ENCODE measurements around the gene RAB30. TPM values are rescaled to one million over a fixed set of nuclear protein-coding genes. Genes with fewer than 3 reads are reported as not detected.

The RAB30 gene
- polyA plus RNA-seq, 1 experiment, result 14.0 TPM

GRCh38 chr11:82939456-82939855 is 132.2 kb downstream of the RAB30 start:
- Histone ChIP-seq H3K27me3 (ENCODE audit: control insufficient read depth, insufficient read depth, low read length) (no peaks in the 10 kb centered on the region), H3K36me3 (ENCODE audit: control insufficient read depth, insufficient read depth, low read length) (no peaks in the 10 kb centered on the region), H3K4me3 (ENCODE audit: low read depth, low read length) (no peak overlapping the region)
- no peak for TF ChIP-seq CTCF (IDR thresholded peaks at IDR 0.05; ENCODE audit: insufficient read depth, low read depth, low read length)
- ChIA-PET POLR2A (no interaction called here), CTCF (no interaction called here)
- no peak for DNase-seq (ENCODE audit: low read depth)

GRCh38 chr11:82937554-82937953 is 134.1 kb downstream of the RAB30 start:
- no peaks in the 10 kb centered on the region for H3K27me3 ChIP-seq (ENCODE audit: control insufficient read depth, insufficient read depth, low read length)
- H3K4me3 ChIP-seq (ENCODE audit: low read depth, low read length), result no peak overlapping the region
- TF ChIP-seq CTCF (IDR thresholded peaks at IDR 0.05; ENCODE audit: insufficient read depth, low read depth, low read length), result no peak
- ChIA-PET POLR2A (no interaction called here), CTCF (interaction anchor here (0.6 kb wide), 1 partner anchor 262 kb away, joined by 3 read pairs; no protein-coding TSS in a partner anchor)
- DNase-seq (ENCODE audit: low read depth), result no peak
- H3K36me3 ChIP-seq (ENCODE audit: control insufficient read depth, insufficient read depth, low read length), result no peaks in the 10 kb centered on the region

- ChIA-PET CTCF (interaction anchor here (0.8 kb wide), 1 partner anchor 9 kb away, joined by 3 read pairs; no protein-coding TSS in a partner anchor), POLR2A (no interaction called here)
- no peak for TF ChIP-seq CTCF (IDR thresholded peaks at IDR 0.05; ENCODE audit: insufficient read depth, low read depth, low read length)
- H3K27me3 ChIP-seq (ENCODE audit: control insufficient read depth, insufficient read depth, low read length), result no peaks in the 10 kb centered on the region
- no peak overlapping the region for H3K4me3 ChIP-seq (ENCODE audit: low read depth, low read length)
- no peaks in the 10 kb centered on the region for H3K36me3 ChIP-seq (ENCODE audit: control insufficient read depth, insufficient read depth, low read length)
- DNase-seq (ENCODE audit: low read depth), result no peak
Observed at GRCh38 chr11:82936261-82936660, 135.4 kb downstream of the RAB30 start.

- H3K4me3 ChIP-seq (ENCODE audit: low read depth, low read length), result no peak overlapping the region
- TF ChIP-seq CTCF (IDR thresholded peaks at IDR 0.05; ENCODE audit: insufficient read depth, low read depth, low read length), result no peak
- H3K36me3 ChIP-seq (ENCODE audit: control insufficient read depth, insufficient read depth, low read length), result no peaks in the 10 kb centered on the region
- ChIA-PET POLR2A (no interaction called here), CTCF (no interaction called here)
- H3K27me3 ChIP-seq (ENCODE audit: control insufficient read depth, insufficient read depth, low read length), result no peaks in the 10 kb centered on the region
- no peak for DNase-seq (ENCODE audit: low read depth)
Observed at GRCh38 chr11:82932564-82932963, 139.1 kb downstream of the RAB30 start.

GRCh38 chr11:82930734-82931133 is 141.0 kb downstream of the RAB30 start:
- no peak for TF ChIP-seq CTCF (IDR thresholded peaks at IDR 0.05; ENCODE audit: insufficient read depth, low read depth, low read length)
- ChIA-PET POLR2A (no interaction called here), CTCF (interaction anchor here (0.9 to 1.1 kb wide), 2 partner anchors 28 to 159 kb away, joined by 3 read pairs; no protein-coding TSS in a partner anchor)
- no peaks in the 10 kb centered on the region for H3K27me3 ChIP-seq (ENCODE audit: control insufficient read depth, insufficient read depth, low read length)
- no peak overlapping the region for H3K4me3 ChIP-seq (ENCODE audit: low read depth, low read length)
- no peaks in the 10 kb centered on the region for H3K36me3 ChIP-seq (ENCODE audit: control insufficient read depth, insufficient read depth, low read length)
- no peak for DNase-seq (ENCODE audit: low read depth)
